Measurements from ENCODE around the gene GNB5.

Gene GNB5

DNA sequence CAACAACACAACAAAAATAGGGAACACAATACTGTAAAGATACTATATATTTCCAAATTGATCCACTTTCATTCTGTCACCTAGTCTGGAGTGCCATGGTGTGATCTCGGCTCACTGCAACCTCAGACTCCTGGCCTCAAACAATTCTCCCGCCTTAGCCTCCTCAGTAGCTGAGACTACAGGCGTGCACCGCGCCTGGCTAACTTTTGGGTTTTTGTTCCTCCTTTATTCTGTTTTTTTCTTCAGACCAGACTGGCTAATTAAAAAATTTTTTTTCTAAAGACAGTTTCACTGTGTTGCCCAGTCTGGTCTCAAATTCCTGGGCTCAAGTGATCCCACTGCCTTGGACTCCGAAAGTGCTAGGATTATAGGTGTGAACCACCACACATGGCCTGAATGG lies 84.0 kb downstream of the GNB5 start:
- TF ChIP-seq, protein P1, sequence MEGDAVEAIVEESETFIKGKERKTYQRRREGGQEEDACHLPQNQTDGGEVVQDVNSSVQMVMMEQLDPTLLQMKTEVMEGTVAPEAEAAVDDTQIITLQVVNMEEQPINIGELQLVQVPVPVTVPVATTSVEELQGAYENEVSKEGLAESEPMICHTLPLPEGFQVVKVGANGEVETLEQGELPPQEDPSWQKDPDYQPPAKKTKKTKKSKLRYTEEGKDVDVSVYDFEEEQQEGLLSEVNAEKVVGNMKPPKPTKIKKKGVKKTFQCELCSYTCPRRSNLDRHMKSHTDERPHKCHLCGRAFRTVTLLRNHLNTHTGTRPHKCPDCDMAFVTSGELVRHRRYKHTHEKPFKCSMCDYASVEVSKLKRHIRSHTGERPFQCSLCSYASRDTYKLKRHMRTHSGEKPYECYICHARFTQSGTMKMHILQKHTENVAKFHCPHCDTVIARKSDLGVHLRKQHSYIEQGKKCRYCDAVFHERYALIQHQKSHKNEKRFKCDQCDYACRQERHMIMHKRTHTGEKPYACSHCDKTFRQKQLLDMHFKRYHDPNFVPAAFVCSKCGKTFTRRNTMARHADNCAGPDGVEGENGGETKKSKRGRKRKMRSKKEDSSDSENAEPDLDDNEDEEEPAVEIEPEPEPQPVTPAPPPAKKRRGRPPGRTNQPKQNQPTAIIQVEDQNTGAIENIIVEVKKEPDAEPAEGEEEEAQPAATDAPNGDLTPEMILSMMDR (IDR thresholded peaks at IDR 0.05; ENCODE audit: low read depth, low read length, missing control alignments): no peak
- H3K4me3 ChIP-seq (replicated peaks; ENCODE audit: low read depth, low read length): no peak overlapping the region
- DNase-seq (ENCODE audit: extremely low read depth, low read depth): no peak

GRCh38 chr15:52106641-52107040 lies 84.6 kb downstream of the GNB5 start:
- no peak overlapping the region for H3K4me3 ChIP-seq (replicated peaks; ENCODE audit: low read depth, low read length)
- DNase-seq (ENCODE audit: extremely low read depth, low read depth): no peak
- TF ChIP-seq, protein P1 (IDR thresholded peaks at IDR 0.05; ENCODE audit: low read depth, low read length, missing control alignments): no peak

DNA sequence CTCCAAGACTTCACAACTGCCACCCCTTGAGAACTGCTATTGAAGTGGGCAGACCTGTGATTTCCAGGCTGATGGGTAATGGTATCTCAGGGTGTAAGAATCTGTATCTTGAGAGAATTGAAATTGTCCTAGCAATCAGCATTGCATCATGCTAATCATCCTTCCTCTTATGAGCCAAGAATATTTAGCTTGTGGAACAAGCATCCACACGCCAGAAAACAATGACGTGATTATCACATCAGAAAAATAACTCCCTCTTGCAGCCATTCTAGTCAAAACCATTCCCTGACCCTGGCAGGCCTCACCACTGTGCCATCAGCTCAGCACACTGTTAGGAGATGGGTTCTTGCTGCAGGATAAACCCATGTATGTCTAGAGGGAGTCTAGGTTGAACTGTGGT lies 85.3 kb downstream of the GNB5 start:
- TF ChIP-seq, protein P1 (IDR thresholded peaks at IDR 0.05; ENCODE audit: low read depth, low read length, missing control alignments): no peak
- no peak for DNase-seq (ENCODE audit: extremely low read depth, low read depth)
- H3K4me3 ChIP-seq (replicated peaks; ENCODE audit: low read depth, low read length): no peak overlapping the region

- H3K4me3 ChIP-seq (replicated peaks; ENCODE audit: low read depth, low read length): no peak overlapping the region
- TF ChIP-seq, protein P1 (IDR thresholded peaks at IDR 0.05; ENCODE audit: low read depth, low read length, missing control alignments): no peak
- DNase-seq (ENCODE audit: extremely low read depth, low read depth): no peak
Measured at GRCh38 chr15:52104532-52105004, 86.6 kb downstream of the GNB5 start.

GRCh38 chr15:52103217-52104207 lies 87.7 kb downstream of the GNB5 start:
- TF ChIP-seq, protein P1 (IDR thresholded peaks at IDR 0.05; ENCODE audit: low read depth, low read length, missing control alignments): no peak
- no peak overlapping the region for H3K4me3 ChIP-seq (replicated peaks; ENCODE audit: low read depth, low read length)
- DNase-seq (ENCODE audit: extremely low read depth, low read depth): peak; percentile 79

DNA sequence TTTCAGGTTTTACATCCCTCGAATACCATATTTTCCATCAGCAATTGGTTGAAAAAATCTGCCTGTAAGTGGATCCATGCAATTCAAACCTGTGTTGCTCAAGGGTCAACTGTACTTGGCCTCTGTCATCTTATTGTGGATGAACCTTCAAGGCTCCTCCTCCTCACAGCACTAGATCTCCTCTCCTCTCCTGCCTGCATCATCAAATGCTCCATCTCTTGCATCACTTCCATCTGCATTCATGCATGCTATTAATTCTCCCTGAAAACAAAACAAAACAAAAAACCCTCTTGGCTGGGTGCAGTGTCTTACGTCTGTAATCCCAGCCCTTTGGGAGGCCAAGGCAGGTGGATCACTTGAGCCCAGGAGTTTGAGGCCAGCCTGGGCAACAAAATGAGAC lies 88.7 kb downstream of the GNB5 start:
- DNase-seq (ENCODE audit: extremely low read depth, low read depth): no peak
- TF ChIP-seq, protein P1 (IDR thresholded peaks at IDR 0.05; ENCODE audit: low read depth, low read length, missing control alignments): no peak

More for the DNA sequence above, 88.7 kb downstream of the GNB5 start:
- H3K4me3 ChIP-seq (replicated peaks; ENCODE audit: low read depth, low read length): no peak overlapping the region
